ENCODE results near the gene MT1B. TPM values are rescaled to one million over a fixed set of nuclear protein-coding genes. Genes with fewer than 3 reads are reported as not detected.

MT1B gene
- total RNA-seq, 1 donor from 2014 or later: not detected

GRCh38 chr16:56697456-56698155, 45.9 kb downstream of the MT1B start:
- no peaks in the 10 kb centered on the region for H3K36me3 ChIP-seq (ENCODE audit: control insufficient read depth in 3 of 3, insufficient read depth in 3 of 3, low read length in 3 of 3)

GRCh38 chr16:56700195-56700594, 48.5 kb downstream of the MT1B start:
- Histone ChIP-seq H3K4me3 (ENCODE audit: low read length in 3 of 3) (no peak overlapping the region), H3K27me3 (ENCODE audit: control insufficient read depth in 3 of 3, insufficient read depth in 3 of 3, low read length in 3 of 3) (no peaks in the 10 kb centered on the region), H3K4me1 (ENCODE audit: control insufficient read depth in 3 of 3, insufficient read depth in 3 of 3, low read length in 3 of 3) (no peaks in the 10 kb centered on the region), H3K9me3 (ENCODE audit: control insufficient read depth in 3 of 3, low read length in 3 of 3) (peaks cover 0 to 4% (median 0%) of the 10 kb centered on the region in 3 donors), H3K27ac (ENCODE audit: low read depth, low read length) (no peak overlapping the region), H3K9ac (ENCODE audit: low read depth in 1 of 3, low read length in 3 of 3) (no peak overlapping the region), H3K36me3 (ENCODE audit: control insufficient read depth in 3 of 3, insufficient read depth in 3 of 3, low read length in 3 of 3) (no peaks in the 10 kb centered on the region)

More at GRCh38 chr16:56697456-56698155, 45.9 kb downstream of the MT1B start:
- peaks cover 0 to 4% (median 0%) of the 10 kb centered on the region in 3 donors for H3K4me1 ChIP-seq (ENCODE audit: control insufficient read depth in 3 of 3, insufficient read depth in 3 of 3, low read length in 3 of 3)
- H3K27me3 ChIP-seq (ENCODE audit: control insufficient read depth in 3 of 3, insufficient read depth in 3 of 3, low read length in 3 of 3): no peaks in the 10 kb centered on the region
- peaks cover 0 to 4% (median 0%) of the 10 kb centered on the region in 3 donors for H3K9me3 ChIP-seq (ENCODE audit: control insufficient read depth in 3 of 3, low read length in 3 of 3)
- no peak overlapping the region for H3K9ac ChIP-seq (ENCODE audit: low read depth in 1 of 3, low read length in 3 of 3)
- no peak overlapping the region for H3K4me3 ChIP-seq (ENCODE audit: low read length in 3 of 3)
- no peak overlapping the region for H3K27ac ChIP-seq (ENCODE audit: low read depth, low read length)

GRCh38 chr16:56700631-56701030, 48.9 kb downstream of the MT1B start:
- H3K27ac ChIP-seq (ENCODE audit: low read depth, low read length): no peak overlapping the region
- no peak overlapping the region for H3K9ac ChIP-seq (ENCODE audit: low read depth in 1 of 3, low read length in 3 of 3)
- H3K9me3 ChIP-seq (ENCODE audit: control insufficient read depth in 3 of 3, low read length in 3 of 3): peaks cover 0 to 4% (median 0%) of the 10 kb centered on the region in 3 donors
- no peak overlapping the region for H3K4me3 ChIP-seq (ENCODE audit: low read length in 3 of 3)
- no peaks in the 10 kb centered on the region for H3K27me3 ChIP-seq (ENCODE audit: control insufficient read depth in 3 of 3, insufficient read depth in 3 of 3, low read length in 3 of 3)
- H3K4me1 ChIP-seq (ENCODE audit: control insufficient read depth in 3 of 3, insufficient read depth in 3 of 3, low read length in 3 of 3): no peaks in the 10 kb centered on the region
- no peaks in the 10 kb centered on the region for H3K36me3 ChIP-seq (ENCODE audit: control insufficient read depth in 3 of 3, insufficient read depth in 3 of 3, low read length in 3 of 3)

- H3K4me1 ChIP-seq (ENCODE audit: control insufficient read depth in 3 of 3, insufficient read depth in 3 of 3, low read length in 3 of 3): no peaks in the 10 kb centered on the region
- no peak overlapping the region for H3K9ac ChIP-seq (ENCODE audit: low read depth in 1 of 3, low read length in 3 of 3)
- no peak overlapping the region for H3K27ac ChIP-seq (ENCODE audit: low read depth, low read length)
- H3K9me3 ChIP-seq (ENCODE audit: control insufficient read depth in 3 of 3, low read length in 3 of 3): peaks cover 0 to 4% (median 0%) of the 10 kb centered on the region in 3 donors
- no peaks in the 10 kb centered on the region for H3K27me3 ChIP-seq (ENCODE audit: control insufficient read depth in 3 of 3, insufficient read depth in 3 of 3, low read length in 3 of 3)
- no peaks in the 10 kb centered on the region for H3K36me3 ChIP-seq (ENCODE audit: control insufficient read depth in 3 of 3, insufficient read depth in 3 of 3, low read length in 3 of 3)
- no peak overlapping the region for H3K4me3 ChIP-seq (ENCODE audit: low read length in 3 of 3)
Measured at GRCh38 chr16:56701534-56701933, 49.8 kb downstream of the MT1B start.

Other genes starting within 250 kb of the MT1B start
- gene AMFR, start 226.3 kb upstream of the MT1B start, total RNA-seq: 130 TPM
- 54.8 TPM for gene NUDT21, start 200.6 kb upstream of the MT1B start, total RNA-seq
- gene OGFOD1, start 200.3 kb upstream of the MT1B start, total RNA-seq: 21.4 TPM
- gene BBS2, start 131.9 kb upstream of the MT1B start, total RNA-seq: 86.1 TPM
- not detected for gene MT4, start 86.8 kb upstream of the MT1B start, total RNA-seq
- 1.0 TPM for gene MT3, start 62.4 kb upstream of the MT1B start, total RNA-seq
- 2.1 TPM for gene MT2A, start 43.3 kb upstream of the MT1B start, total RNA-seq
- gene MT1E, start 26.1 kb upstream of the MT1B start, total RNA-seq: 18.8 TPM
- 2.1 TPM for gene MT1M, start 19.2 kb upstream of the MT1B start, total RNA-seq
- gene MT1A, start 13.2 kb upstream of the MT1B start, total RNA-seq: not detected
- gene MT1F, start 6.1 kb downstream of the MT1B start, total RNA-seq: not detected
- not detected for gene MT1G, start 16.2 kb downstream of the MT1B start, total RNA-seq
- not detected for gene MT1H, start 17.9 kb downstream of the MT1B start, total RNA-seq
- gene MT1X, start 30.6 kb downstream of the MT1B start, total RNA-seq: 11.5 TPM
- 54.8 TPM for gene NUP93, start 78.2 kb downstream of the MT1B start, total RNA-seq
- gene SLC12A3, start 213.3 kb downstream of the MT1B start, total RNA-seq: not detected